ENCODE measurements around the gene LMCD1.

- TF ChIP-seq CTCF (IDR thresholded peaks at IDR 0.05), result no peak
- no peak for TF ChIP-seq YY1 (IDR thresholded peaks at IDR 0.05; ENCODE audit: low read depth)
- TF ChIP-seq FOSL2 (IDR thresholded peaks at IDR 0.05; ENCODE audit: borderline replicate concordance, low read depth), result no peak
- no peak for TF ChIP-seq POLR2AphosphoS5 (IDR thresholded peaks at IDR 0.05; ENCODE audit: low read depth, low read length)
- no peak for TF ChIP-seq EP300 (IDR thresholded peaks at IDR 0.05; ENCODE audit: borderline replicate concordance in 1 of 2, low read depth in 1 of 2, low read length in 1 of 2)
- TF ChIP-seq RAD21 (IDR thresholded peaks at IDR 0.05; ENCODE audit: low read length), result no peak
- TF ChIP-seq FOXJ3 (CRISPR knock-in tag; IDR thresholded peaks at IDR 0.05), result no peak
- no peak for TF ChIP-seq REST (IDR thresholded peaks at IDR 0.05; ENCODE audit: low read depth, low read length)
- no peak for TF ChIP-seq RXRA (IDR thresholded peaks at IDR 0.05; ENCODE audit: borderline replicate concordance, low read depth)
- no peak for TF ChIP-seq USF2 (IDR thresholded peaks at IDR 0.05; ENCODE audit: borderline replicate concordance, low read depth, low read length)
- TF ChIP-seq ZBTB33 (IDR thresholded peaks at IDR 0.05; ENCODE audit: borderline replicate concordance, low read depth), result no peak
- no peak for TF ChIP-seq NFIC (IDR thresholded peaks at IDR 0.05; ENCODE audit: borderline replicate concordance)
- TF ChIP-seq TCF12 (IDR thresholded peaks at IDR 0.05), result no peak
- no peak for TF ChIP-seq USF1 (IDR thresholded peaks at IDR 0.05; ENCODE audit: borderline replicate concordance, low read depth)
Observed at GRCh38 chr3:8486434-8486833, 15.2 kb upstream of the LMCD1 start.
